IMR-90 (cell line): ENCODE measurements around the gene CEP95.

ENCODE experiments used
- CTCF ChIP-seq: conservative IDR thresholded peaks from 2 replicates; pipeline ENCODE4 v1.5.1; 2012; ENCODE audit warnings: mild to moderate bottlenecking, low read depth, low read length, improper control_type of control experiment
- SMC3 ChIP-seq: fragments of 150-350 bp; IDR thresholded peaks from 2 replicates; pipeline ENCODE4 v1.6.1; 2016; ENCODE audit warnings: low read depth, mild to moderate bottlenecking, antibody characterized with exemption, low read length, moderate library complexity

- TF ChIP-seq CTCF: no peak
- TF ChIP-seq SMC3: no peak
Observed at GRCh38 chr17:64459284-64459747, 47.5 kb upstream of the CEP95 start.
